HG03439 (cell line): ENCODE measurements around the gene PRSS8.

ENCODE experiments used
- ATAC-seq: cut with Tn5 transposase; IDR thresholded peaks from one replicate; pipeline ENCODE4 v1.9.1; 2021; ENCODE audit warnings: mild to moderate bottlenecking, moderate library complexity; ENCODE audit not compliant: unreplicated experiment

Gene PRSS8

GRCh38 chr16:31084584-31085302, 50.8 kb downstream of the PRSS8 start:
- no peak for ATAC-seq

GRCh38 chr16:31083981-31084380, 51.5 kb downstream of the PRSS8 start:
- no peak for ATAC-seq

DNA sequence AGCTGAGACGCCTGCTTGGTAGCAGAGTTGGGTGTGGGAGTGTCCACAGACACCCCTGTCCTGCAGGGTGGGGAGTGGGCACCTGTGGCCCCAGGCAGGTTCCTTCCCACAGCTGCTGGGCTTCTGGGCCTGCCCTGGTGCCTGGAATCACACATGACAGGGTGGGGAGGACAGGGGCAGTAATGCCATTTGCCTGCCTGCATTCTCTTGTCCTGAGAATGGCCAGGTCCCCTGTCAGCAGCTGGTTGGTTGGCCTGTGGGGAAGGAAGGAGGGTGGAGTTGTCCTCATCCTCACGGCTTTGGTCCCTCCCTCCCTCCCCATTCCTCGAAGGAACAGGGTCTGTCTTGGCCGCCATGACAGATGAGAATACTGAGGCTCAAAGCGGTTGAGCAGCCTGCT, 52.0 kb downstream of the PRSS8 start:
- ATAC-seq: no peak

DNA sequence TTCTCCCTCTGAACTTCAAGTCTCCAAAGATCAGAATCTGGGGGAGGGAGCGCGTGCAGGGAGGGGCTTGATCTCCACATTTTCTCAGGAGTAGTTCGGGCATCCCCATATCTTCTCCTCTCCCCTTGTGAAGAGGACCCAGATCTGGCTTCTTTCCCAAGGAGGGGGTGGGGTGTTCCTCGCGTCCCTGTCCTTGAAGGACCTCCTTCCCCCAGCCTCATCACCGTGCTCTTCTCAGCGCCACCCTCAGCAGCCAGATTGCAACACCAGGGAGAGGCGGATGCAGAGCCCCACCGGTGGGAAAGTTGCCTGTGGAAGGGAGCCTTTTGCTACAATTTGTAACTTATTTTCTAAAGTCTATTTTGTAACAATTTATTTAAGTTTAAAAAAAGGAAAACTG, 52.4 kb downstream of the PRSS8 start:
- no peak for ATAC-seq

DNA sequence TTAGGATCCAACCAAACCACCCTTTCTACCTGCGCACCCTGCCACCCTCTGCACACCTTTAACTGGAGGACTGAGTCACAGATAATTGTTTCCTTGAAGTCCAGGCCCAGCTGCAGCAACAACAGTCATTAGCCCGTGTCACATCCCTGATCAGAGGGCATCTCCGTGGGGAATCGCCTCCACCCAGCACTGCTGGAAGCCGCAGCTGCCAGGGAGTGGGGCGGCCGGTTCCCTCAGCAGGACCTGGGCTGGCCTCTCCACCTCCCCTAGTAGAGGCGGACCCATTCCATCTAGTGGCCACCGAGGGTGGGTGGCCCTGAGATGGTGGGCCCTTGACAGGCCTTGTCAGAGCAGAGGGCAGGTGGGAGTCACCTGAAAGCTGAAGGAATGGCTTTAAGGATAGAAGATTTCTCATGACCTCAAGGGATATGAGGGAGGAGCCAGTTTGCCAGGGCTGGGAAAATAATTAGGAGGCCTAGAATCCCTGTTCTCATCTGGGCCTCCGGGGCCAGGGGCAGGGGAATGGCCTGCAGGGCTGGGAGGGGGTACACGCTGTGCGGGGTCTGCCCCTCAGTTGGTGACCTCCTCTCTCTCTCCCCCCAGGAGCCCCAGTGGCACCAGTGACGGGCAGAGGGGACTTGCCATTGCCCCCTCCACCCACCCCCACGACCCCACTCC, 53.0 kb downstream of the PRSS8 start:
- no peak for ATAC-seq
